ENCODE results near the gene MAU2. TPM values are rescaled to one million over a fixed set of nuclear protein-coding genes. Genes with fewer than 3 reads are reported as not detected.
A peak's percentile ranks its signal among the peaks of the same experiment; 100 is the strongest.

Gene MAU2
- total and polyA plus RNA-seq, 2 of the 8 experiments (the other 6 are each of a cell fraction or from before 2014, with no cell fraction given): 32.0 to 40.8 TPM

DNA sequence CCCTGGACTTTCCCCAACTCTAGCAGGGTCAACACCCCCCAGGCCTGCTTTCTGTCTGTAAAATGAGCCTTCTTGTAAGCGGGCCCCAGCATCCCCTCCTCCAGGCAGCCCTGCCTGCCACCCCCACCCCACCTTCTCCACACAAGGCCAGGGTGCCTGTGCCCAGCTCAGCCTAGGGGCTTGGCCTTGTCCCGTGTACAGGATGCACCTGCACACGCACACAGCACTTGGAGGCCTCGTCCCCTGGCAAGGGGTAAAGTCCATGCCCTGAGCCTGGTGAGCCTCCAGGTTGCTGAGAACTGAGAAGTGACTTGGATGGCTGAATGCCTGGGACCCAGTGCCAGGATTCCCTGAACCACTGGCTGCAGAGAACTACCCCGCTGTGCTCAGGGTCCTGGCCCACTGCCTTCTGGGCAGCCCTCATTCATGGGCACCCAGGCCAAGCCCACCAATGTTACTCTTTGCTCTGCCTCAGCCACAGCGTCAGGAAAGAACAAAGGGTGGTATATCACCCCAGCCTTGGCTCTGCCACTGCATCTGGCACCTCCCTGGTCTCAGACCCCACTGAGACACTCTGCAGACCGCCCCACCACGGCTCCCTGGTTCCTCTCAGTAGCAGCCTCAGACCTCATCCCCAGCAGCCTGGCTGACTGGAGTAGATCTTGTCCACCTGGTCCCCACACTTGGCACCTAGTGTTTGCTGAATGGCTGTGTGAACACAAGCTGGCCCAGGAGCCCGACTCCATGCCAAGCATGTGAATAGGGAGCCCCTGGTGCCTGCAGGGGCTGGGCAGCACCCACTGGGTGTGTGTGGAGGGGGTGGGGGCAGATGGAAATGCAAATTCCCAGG is 45.7 kb upstream of the MAU2 start:
- H3K9ac ChIP-seq (replicated peaks in 1 of 4; ENCODE audit: extremely low read depth in 1 of 4, low read depth in 3 of 4, low read length in 3 of 4): no peak overlapping the region
- H3K27me3 ChIP-seq (replicated peaks in 1 of 4; ENCODE audit: control insufficient read depth in 3 of 4, extremely low read depth in 1 of 4, insufficient read depth in 3 of 4, low read length in 3 of 4): no peaks in the 10 kb centered on the region; a peak in 1 of 7 replicates
- no peaks in the 10 kb centered on the region; the same call in 1 of the 2 replicates for H3K79me1 ChIP-seq (ENCODE audit: low read depth, low read length)
- no peak overlapping the region for H3K4ac ChIP-seq (replicated peaks; ENCODE audit: insufficient read length, low read depth, low read length)
- no peak overlapping the region for H2BK5ac ChIP-seq (ENCODE audit: low read depth, low read length)
- peaks cover 3 to 17% of the 10 kb centered on the region in 2 experiments for H4K20me1 ChIP-seq (replicated peaks in 1 of 2; ENCODE audit: control insufficient read depth in 1 of 2, insufficient read depth in 2 of 2, low read length in 2 of 2)
- no peak for DNase-seq (ENCODE audit: low read depth in 1 of 2, low spot score in 2 of 2)
- H4K8ac ChIP-seq (ENCODE audit: extremely low read depth, insufficient read depth, low read length): peak overlapping the region; percentile 65; the same call in 1 of the 2 replicates
- no peak overlapping the region for H2BK15ac ChIP-seq (ENCODE audit: low read length)
- H3K27ac ChIP-seq (ENCODE audit: low read depth, low read length): no peak overlapping the region
- H3K4me2 ChIP-seq (ENCODE audit: insufficient read depth in 1 of 2, low read depth in 2 of 2, low read length in 2 of 2): no peak overlapping the region
- CTCF ChIA-PET (ENCODE audit: partially characterized antibody): interaction anchor here (0.9 to 1.2 kb wide), 2 partner anchors 18 to 215 kb away, joined by 3 read pairs; no protein-coding TSS in a partner anchor
- H3K18ac ChIP-seq (ENCODE audit: extremely low read depth, low read length): no peak overlapping the region
- H2BK20ac ChIP-seq (ENCODE audit: low read length): no peak overlapping the region
- WGBS, 2 experiments (ENCODE audit: extremely low coverage in 1 of 2, insufficient coverage in 1 of 2, insufficient read length in 1 of 2, insufficient replicate concordance in 2 of 2, low coverage in 1 of 2, low lambda C conversion rate in 2 of 2, missing lambda C conversion rate in 1 of 2): 82% methylated on average over 9 of the region's 9 CpGs; no CpG with 5 or more reads in 1 of the 2 experiments
- H3K4me1 ChIP-seq (replicated peaks in 1 of 4; ENCODE audit: control insufficient read depth in 3 of 4, insufficient read depth in 4 of 4, low read length in 3 of 4): peaks cover 0 to 7% (median 5%) of the 10 kb centered on the region in 4 experiments; a peak in 5 of 7 replicates
- no peaks in the 10 kb centered on the region for H3K9me3 ChIP-seq (ENCODE audit: insufficient read depth in 2 of 2, low read depth in 1 of 2, low read length in 1 of 2)
- no peak overlapping the region for H2BK120ac ChIP-seq (replicated peaks; ENCODE audit: low read depth, low read length)
- POLR2A ChIA-PET (ENCODE audit: partially characterized antibody): no interaction called here
- H2AK5ac ChIP-seq (ENCODE audit: low read depth, low read length): no peak overlapping the region
- H3K23ac ChIP-seq (ENCODE audit: insufficient read length): no peak overlapping the region
- H3K14ac ChIP-seq (ENCODE audit: insufficient read length): no peak overlapping the region
- no peak overlapping the region for H3K4me3 ChIP-seq (ENCODE audit: extremely low read depth in 1 of 4, insufficient read depth in 2 of 4, low read depth in 3 of 4, low read length in 4 of 4)
- no peak overlapping the region for H3K56ac ChIP-seq (replicated peaks; ENCODE audit: insufficient read length, low read depth, low read length)
- H2BK12ac ChIP-seq (ENCODE audit: low read depth, low read length): no peak overlapping the region
- no peak for FAIRE-seq
- H4K5ac ChIP-seq (ENCODE audit: insufficient read length, low read depth, low read length): no peak overlapping the region
- peaks cover 2% of the 10 kb centered on the region; the same call in 1 of the 2 replicates for H3K23me2 ChIP-seq (ENCODE audit: low read depth, low read length)
- H4K91ac ChIP-seq (replicated peaks; ENCODE audit: insufficient read length, low read length): no peak overlapping the region
- peaks cover 8 to 26% (median 20%) of the 10 kb centered on the region in 4 experiments for H3K36me3 ChIP-seq (ENCODE audit: control insufficient read depth in 2 of 4, insufficient read depth in 4 of 4, low read length in 3 of 4)
- H3K79me2 ChIP-seq (ENCODE audit: control insufficient read depth in 1 of 2, insufficient read depth in 2 of 2, low read length in 2 of 2): no peaks in the 10 kb centered on the region
- no peak overlapping the region for H2AFZ ChIP-seq (ENCODE audit: low read length)
- TF ChIP-seq RBBP5 (IDR thresholded peaks at IDR 0.05; ENCODE audit: borderline replicate concordance, low read depth, low read length) (no peak), BRCA1 (IDR thresholded peaks at IDR 0.05; ENCODE audit: low read depth, low read length) (no peak), SP2 (IDR thresholded peaks at IDR 0.05; ENCODE audit: low read length) (no peak), HDAC6 (IDR thresholded peaks at IDR 0.05; ENCODE audit: low read depth, low read length) (no peak), FOSL1 (IDR thresholded peaks at IDR 0.05; ENCODE audit: insufficient read depth, low read depth, low read length) (no peak), NRF1 (IDR thresholded peaks at IDR 0.05; ENCODE audit: low read depth, low read length) (no peak), TAF1 (IDR thresholded peaks at IDR 0.05; ENCODE audit: low read depth, low read length) (no peak), JUND (IDR thresholded peaks at IDR 0.05; ENCODE audit: low read length) (no peak), SIN3A (conservative IDR thresholded peaks at IDR 0.05 in 1 of 2, IDR thresholded peaks at IDR 0.05 in 1 of 2; ENCODE audit: low read depth in 1 of 2, low read length in 2 of 2) (no peak), POU5F1 (IDR thresholded peaks at IDR 0.05; ENCODE audit: low read depth, low read length) (no peak), CBX5 (IDR thresholded peaks at IDR 0.05; ENCODE audit: low read depth, low read length) (no peak)
- TF ChIP-seq, protein P1, sequence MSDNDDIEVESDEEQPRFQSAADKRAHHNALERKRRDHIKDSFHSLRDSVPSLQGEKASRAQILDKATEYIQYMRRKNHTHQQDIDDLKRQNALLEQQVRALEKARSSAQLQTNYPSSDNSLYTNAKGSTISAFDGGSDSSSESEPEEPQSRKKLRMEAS (IDR thresholded peaks at IDR 0.05): no peak
